CD4-positive, alpha-beta memory T cell (primary cell): ENCODE measurements around the gene SCP2. TPM values are rescaled to one million over a fixed set of nuclear protein-coding genes. Genes with fewer than 3 reads are reported as not detected.

Experiments
- CTCF ChIA-PET: fragments of 350-600 bp; sonication (Branson Sonifier 250); formaldehyde crosslinking; loops from one replicate; lab custom pipeline; 2021; ENCODE audit warnings: inconsistent platforms; ENCODE audit not compliant: partially characterized antibody; lab: Charles Lee
- POLR2A ChIA-PET: fragments of 350-600 bp; sonication (Branson Sonifier 250); formaldehyde crosslinking; loops from one replicate; lab custom pipeline; 2021; ENCODE audit not compliant: partially characterized antibody; lab: Charles Lee
- DNase-seq, 5 donors: peaks; one replicate each; pipeline versions ENCODE4 v3.0.0 to v3.0.0-alpha.2; 2020 to 2022; ENCODE audit warnings: mixed read lengths in 1 of 5
- H3K27ac ChIP-seq: one replicate; pipeline ENCODE4 v1.7.0; 2013; ENCODE audit warnings: low read depth, low read length
- H3K27me3 ChIP-seq: 2 replicates; pipeline ENCODE4 v1.7.0; 2013; ENCODE audit warnings: mild to moderate bottlenecking, low read length, moderate library complexity; ENCODE audit not compliant: insufficient read depth
- H3K36me3 ChIP-seq: 2 replicates; pipeline ENCODE4 v1.7.0; 2013; ENCODE audit warnings: mild to moderate bottlenecking, low read length, moderate library complexity; ENCODE audit not compliant: insufficient read depth
- H3K4me1 ChIP-seq: 2 replicates; pipeline ENCODE4 v1.7.0; 2013; ENCODE audit warnings: mild to moderate bottlenecking, low read length, moderate library complexity; ENCODE audit not compliant: insufficient read depth
- H3K4me3 ChIP-seq, 2 donors: one replicate each; pipeline ENCODE4 v1.7.0; 2013; ENCODE audit warnings: low read length in 2 of 2, mild to moderate bottlenecking in 1 of 2
- H3K9me3 ChIP-seq, 2 donors: one replicate each; pipeline ENCODE4 v1.7.0; 2013; ENCODE audit warnings: low read length in 2 of 2, control low read depth in 1 of 2; ENCODE audit not compliant: control insufficient read depth in 1 of 2
- H3K27ac Mint-ChIP-seq, 7 donors: one replicate each; pipeline ENCODE4 v1.8.0; 2020 to 2021; ENCODE audit warnings: mixed read lengths in 7 of 7, mild to moderate bottlenecking in 6 of 7, inconsistent platforms in 3 of 7, moderate library complexity in 3 of 7
- H3K27me3 Mint-ChIP-seq, 2 donors: one replicate each; pipeline ENCODE4 v1.8.0; 2020 to 2021; ENCODE audit warnings: mixed read lengths in 2 of 2
- H3K36me3 Mint-ChIP-seq, 2 donors: one replicate each; pipeline ENCODE4 v1.8.0; 2020 to 2021; ENCODE audit warnings: mixed read lengths in 2 of 2, inconsistent platforms in 1 of 2, mild to moderate bottlenecking in 1 of 2
- H3K4me1 Mint-ChIP-seq, 4 donors: one replicate each; pipeline ENCODE4 v1.8.0; 2020 to 2021; ENCODE audit warnings: mixed read lengths in 4 of 4, mild to moderate bottlenecking in 1 of 4
- H3K4me3 Mint-ChIP-seq, 8 donors: one replicate each; pipeline ENCODE4 v1.8.0; 2020 to 2021; ENCODE audit warnings: mixed read lengths in 8 of 8, mild to moderate bottlenecking in 7 of 8, moderate library complexity in 6 of 8, inconsistent platforms in 3 of 8
- H3K9me3 Mint-ChIP-seq, 8 donors: one replicate each; pipeline ENCODE4 v1.8.0; 2020 to 2021; ENCODE audit warnings: mixed read lengths in 8 of 8, mild to moderate bottlenecking in 5 of 8, inconsistent platforms in 3 of 8, moderate library complexity in 1 of 8
- intact Hi-C: fragments of 100-400 bp; cut with micrococcal nuclease; formaldehyde crosslinking; loops from one replicate; pipeline ENCODE4 v1.15.1; 2023
- polyA plus RNA-seq, 2 donors: library from polyadenylated mRNA; unstranded; fragments of 300-500 nt; fragmentation: Illumina TruSeq; gene quantifications; one replicate each; pipeline ENCODE4 v1.2.3, GENCODE V29; 2021
- total RNA-seq, 2 experiments: library from RNA; stranded (reverse); gene quantifications; one replicate each; pipeline ENCODE4 v1.2.3, GENCODE V29; 2021

The SCP2 gene
- total and polyA plus RNA-seq, 4 experiments from 2014 or later: 49.7 to 260 (median 98.8) TPM

GRCh38 chr1:53047737-53048736, 121.0 kb downstream of the SCP2 start:
- no peak for DNase-seq
- Histone ChIP-seq H3K36me3 (peaks cover 16% of the 10 kb centered on the region), H3K9me3 (no peaks in the 10 kb centered on the region), H3K27me3 (no peaks in the 10 kb centered on the region), H3K27ac (no peak overlapping the region), H3K4me3 (no peak overlapping the region), H3K4me1 (no peaks in the 10 kb centered on the region)
- peaks cover 0 to 1% (median 0%) of the 10 kb centered on the region in 4 donors for H3K4me1 Mint-ChIP-seq
- H3K9me3 Mint-ChIP-seq: peaks cover 0 to 2% (median 0%) of the 10 kb centered on the region in 8 donors
- peak overlapping the region in 1 of 8 donors; percentile 60 for H3K4me3 Mint-ChIP-seq
- peak overlapping the region in 2 of 7 donors; percentile 3 to 38 for H3K27ac Mint-ChIP-seq
- H3K27me3 Mint-ChIP-seq: no peaks in the 10 kb centered on the region
- ChIA-PET POLR2A (no interaction called here), CTCF (no interaction called here)
- peaks cover 54 to 70% of the 10 kb centered on the region in 2 donors for H3K36me3 Mint-ChIP-seq
- intact Hi-C loops: no loop called here

GRCh38 chr1:53048960-53049573, 122.0 kb downstream of the SCP2 start:
- H3K36me3 ChIP-seq: peaks cover 16% of the 10 kb centered on the region
- H3K27me3 Mint-ChIP-seq: no peaks in the 10 kb centered on the region
- ChIA-PET CTCF (no interaction called here), POLR2A (no interaction called here)
- H3K9me3 ChIP-seq: no peaks in the 10 kb centered on the region
- no peak for DNase-seq
- H3K4me3 Mint-ChIP-seq: no peak overlapping the region
- H3K4me1 Mint-ChIP-seq: peaks cover 0 to 1% (median 0%) of the 10 kb centered on the region in 4 donors
- intact Hi-C loops: no loop called here
- H3K9me3 Mint-ChIP-seq: peaks cover 0 to 4% (median 0%) of the 10 kb centered on the region in 8 donors
- H3K36me3 Mint-ChIP-seq: peaks cover 59 to 72% of the 10 kb centered on the region in 2 donors
- H3K27me3 ChIP-seq: no peaks in the 10 kb centered on the region
- H3K27ac Mint-ChIP-seq: no peak overlapping the region
- H3K27ac ChIP-seq: no peak overlapping the region
- H3K4me3 ChIP-seq: no peak overlapping the region
- no peaks in the 10 kb centered on the region for H3K4me1 ChIP-seq

- H3K9me3 ChIP-seq: no peaks in the 10 kb centered on the region
- CTCF ChIA-PET: no interaction called here
- POLR2A ChIA-PET: no interaction called here
- no peaks in the 10 kb centered on the region for H3K4me1 ChIP-seq
- no peak overlapping the region for H3K27ac ChIP-seq
- DNase-seq: no peak
- peaks cover 16% of the 10 kb centered on the region for H3K36me3 ChIP-seq
- Mint-ChIP-seq H3K27me3 (no peaks in the 10 kb centered on the region), H3K9me3 (peaks cover 0 to 4% (median 0%) of the 10 kb centered on the region in 8 donors), H3K27ac (no peak overlapping the region), H3K4me3 (no peak overlapping the region), H3K4me1 (peaks cover 0 to 1% (median 0%) of the 10 kb centered on the region in 4 donors), H3K36me3 (peaks cover 64 to 73% of the 10 kb centered on the region in 2 donors)
- H3K27me3 ChIP-seq: no peaks in the 10 kb centered on the region
- intact Hi-C loops: no loop called here
- no peak overlapping the region for H3K4me3 ChIP-seq
These were observed 122.5 kb downstream of the SCP2 start for GRCh38 chr1:53049574-53049967.

- Mint-ChIP-seq H3K9me3 (peaks cover 0 to 4% (median 0%) of the 10 kb centered on the region in 8 donors), H3K4me1 (peaks cover 0 to 1% (median 0%) of the 10 kb centered on the region in 4 donors), H3K27ac (no peak overlapping the region), H3K4me3 (no peak overlapping the region), H3K36me3 (peaks cover 68% of the 10 kb centered on the region in 2 donors), H3K27me3 (no peaks in the 10 kb centered on the region)
- ChIA-PET POLR2A (no interaction called here), CTCF (no interaction called here)
- no peak overlapping the region for H3K27ac ChIP-seq
- intact Hi-C loops: no loop called here
- no peak for DNase-seq
- no peak overlapping the region for H3K4me3 ChIP-seq
- H3K4me1 ChIP-seq: no peaks in the 10 kb centered on the region
- H3K36me3 ChIP-seq: peaks cover 16% of the 10 kb centered on the region
- no peaks in the 10 kb centered on the region for H3K27me3 ChIP-seq
- H3K9me3 ChIP-seq: no peaks in the 10 kb centered on the region
These were observed 123.2 kb downstream of the SCP2 start for GRCh38 chr1:53050310-53050709.

GRCh38 chr1:53051676-53052075, 124.6 kb downstream of the SCP2 start:
- intact Hi-C loops: no loop called here
- Histone ChIP-seq H3K9me3 (no peaks in the 10 kb centered on the region), H3K4me1 (no peaks in the 10 kb centered on the region), H3K36me3 (peaks cover 15% of the 10 kb centered on the region), H3K4me3 (no peak overlapping the region), H3K27me3 (no peaks in the 10 kb centered on the region), H3K27ac (no peak overlapping the region)
- no peaks in the 10 kb centered on the region for H3K27me3 Mint-ChIP-seq
- CTCF ChIA-PET: no interaction called here
- no peak overlapping the region for H3K4me3 Mint-ChIP-seq
- no peak for DNase-seq
- POLR2A ChIA-PET: no interaction called here
- peaks cover 0 to 4% (median 0%) of the 10 kb centered on the region in 8 donors for H3K9me3 Mint-ChIP-seq
- H3K36me3 Mint-ChIP-seq: peaks cover 57 to 71% of the 10 kb centered on the region in 2 donors
- H3K27ac Mint-ChIP-seq: no peak overlapping the region
- H3K4me1 Mint-ChIP-seq: peaks cover 0 to 1% (median 0%) of the 10 kb centered on the region in 4 donors

- H3K4me1 Mint-ChIP-seq: no peaks in the 10 kb centered on the region
- no peaks in the 10 kb centered on the region for H3K9me3 ChIP-seq
- H3K36me3 Mint-ChIP-seq: peaks cover 19 to 31% of the 10 kb centered on the region in 2 donors
- H3K4me3 ChIP-seq: no peak overlapping the region
- POLR2A ChIA-PET: no interaction called here
- no peak overlapping the region for H3K4me3 Mint-ChIP-seq
- H3K27ac ChIP-seq: no peak overlapping the region
- H3K9me3 Mint-ChIP-seq: peaks cover 0 to 4% (median 0%) of the 10 kb centered on the region in 8 donors
- H3K4me1 ChIP-seq: no peaks in the 10 kb centered on the region
- H3K36me3 ChIP-seq: no peaks in the 10 kb centered on the region
- no peak overlapping the region for H3K27ac Mint-ChIP-seq
- intact Hi-C loops: no loop called here
- DNase-seq: no peak
- H3K27me3 ChIP-seq: peaks cover 10% of the 10 kb centered on the region
- CTCF ChIA-PET: no interaction called here
- peaks cover 10 to 18% of the 10 kb centered on the region in 2 donors for H3K27me3 Mint-ChIP-seq
These were observed 130.1 kb downstream of the SCP2 start for GRCh38 chr1:53057127-53057526.

GRCh38 chr1:53060579-53060978, 133.5 kb downstream of the SCP2 start:
- POLR2A ChIA-PET: no interaction called here
- no peak overlapping the region for H3K4me3 Mint-ChIP-seq

More at GRCh38 chr1:53060579-53060978, 133.5 kb downstream of the SCP2 start:
- DNase-seq: no peak
- peaks cover 0 to under 1% of the 10 kb centered on the region in 2 donors for H3K36me3 Mint-ChIP-seq
- Histone ChIP-seq H3K27me3 (peaks cover 19% of the 10 kb centered on the region), H3K4me3 (no peak overlapping the region), H3K36me3 (no peaks in the 10 kb centered on the region), H3K27ac (no peak overlapping the region), H3K9me3 (no peaks in the 10 kb centered on the region), H3K4me1 (peaks cover 7% of the 10 kb centered on the region)
- H3K27me3 Mint-ChIP-seq: peaks cover 24 to 33% of the 10 kb centered on the region in 2 donors
- peaks cover 0 to 12% (median 6%) of the 10 kb centered on the region in 4 donors for H3K4me1 Mint-ChIP-seq
- CTCF ChIA-PET: no interaction called here
- intact Hi-C loops: no loop called here
- H3K27ac Mint-ChIP-seq: no peak overlapping the region
- H3K9me3 Mint-ChIP-seq: no peaks in the 10 kb centered on the region
